ENCODE data around the gene SLC26A3. TPM values are rescaled to one million over a fixed set of nuclear protein-coding genes. Genes with fewer than 3 reads are reported as not detected.

SLC26A3 gene
- total and polyA plus RNA-seq, 10 of the 15 experiments (the other 5 are each of a cell fraction or from before 2014, with no cell fraction given): 0.46 TPM; not detected in 9

GRCh38 chr7:107742678-107743566, 60.1 kb downstream of the SLC26A3 start (continued):
- no peak; the same call in 1 of the 2 replicates for TF ChIP-seq ZBED1 (IDR thresholded peaks at IDR 0.05; ENCODE audit: borderline replicate concordance)
- no peak for TF ChIP-seq ZZZ3 (IDR thresholded peaks at IDR 0.05; ENCODE audit: control insufficient read depth, insufficient read length, low read depth)
- 0 out of 2 replicates have a peak, but pooled peaks have one; percentile 50 for TF ChIP-seq BMI1 (IDR thresholded peaks at IDR 0.05; ENCODE audit: borderline replicate concordance)
- no peak for TF ChIP-seq RFX5 (IDR thresholded peaks at IDR 0.05; ENCODE audit: low read depth, low read length)
- TF ChIP-seq SREBF1 (IDR thresholded peaks at IDR 0.05; ENCODE audit: low read length): no peak
- TF ChIP-seq EED (IDR thresholded peaks at IDR 0.05; ENCODE audit: low read depth): peak; percentile 97
- TF ChIP-seq TARDBP (IDR thresholded peaks at IDR 0.05; ENCODE audit: borderline replicate concordance): no peak
- peak; percentile 74 for TF ChIP-seq CBFB (IDR thresholded peaks at IDR 0.05; ENCODE audit: low read depth)
- no peak for TF ChIP-seq PML (IDR thresholded peaks at IDR 0.05; ENCODE audit: low read length)
- no peak; the same call in 1 of the 2 replicates for TF ChIP-seq MTA3 (IDR thresholded peaks at IDR 0.05; ENCODE audit: borderline replicate concordance, low read length)
- 0 out of 2 replicates have a peak, but pooled peaks have one; percentile 40 for TF ChIP-seq JUNB (IDR thresholded peaks at IDR 0.05)
- no peak for TF ChIP-seq FOS (IDR thresholded peaks at IDR 0.05; ENCODE audit: borderline replicate concordance, extremely low read depth, insufficient read length)
- TF ChIP-seq WRNIP1 (IDR thresholded peaks at IDR 0.05; ENCODE audit: borderline replicate concordance, low read depth, low read length): 0 out of 2 replicates have a peak, but pooled peaks have one; percentile 28
- TF ChIP-seq TAF1 (IDR thresholded peaks at IDR 0.05; ENCODE audit: borderline replicate concordance, low read depth, low read length): peak; percentile 29; the same call in 1 of the 2 replicates
- TF ChIP-seq RBBP5 (conservative IDR thresholded peaks at IDR 0.05): no peak
- peak; percentile 21; the same call in 1 of the 2 replicates for TF ChIP-seq ATF2 (IDR thresholded peaks at IDR 0.05; ENCODE audit: low read length)
- TF ChIP-seq DPF2 (IDR thresholded peaks at IDR 0.05): peak; percentile 85
- TF ChIP-seq RELB (IDR thresholded peaks at IDR 0.05; ENCODE audit: low read depth): peak; percentile 68
- no peak for TF ChIP-seq ZBTB4 (CRISPR knock-in tag; IDR thresholded peaks at IDR 0.05)
- no peak for TF ChIP-seq E4F1 (IDR thresholded peaks at IDR 0.05; ENCODE audit: borderline replicate concordance, partially characterized antibody)
- TF ChIP-seq ZNF274 (IDR thresholded peaks at IDR 0.05; ENCODE audit: insufficient read depth, insufficient read length): no peak
- no peak for TF ChIP-seq JUND (IDR thresholded peaks at IDR 0.05; ENCODE audit: low read depth, low read length)

All from GM12878 (cell line).